ENCODE results near the gene ADAM10.

Gene ADAM10

DNA sequence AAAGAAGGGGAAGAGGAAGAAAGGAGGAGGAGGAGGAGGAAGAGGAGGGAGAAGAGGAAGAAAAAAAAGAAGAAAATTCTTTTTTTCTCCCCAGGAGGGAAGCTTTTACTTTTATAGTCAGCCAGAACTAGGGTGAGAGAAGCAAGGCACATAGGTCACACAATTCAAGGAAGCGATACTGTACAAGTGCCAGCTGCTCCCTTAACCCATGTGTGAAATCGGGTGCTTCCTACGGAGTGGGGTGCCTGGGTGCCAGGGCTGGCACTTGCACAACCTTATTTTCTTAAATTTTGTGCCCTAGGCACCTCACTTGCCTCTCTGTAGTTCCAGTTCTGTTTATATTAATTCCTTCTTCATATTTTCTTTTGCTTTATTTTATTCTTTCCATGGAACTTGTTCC lies 167.3 kb downstream of the ADAM10 start:
- Histone ChIP-seq H3K9ac (ENCODE audit: low read length) (no peak overlapping the region), H3K4me2 (ENCODE audit: low read length) (no peak overlapping the region), H3K36me3 (ENCODE audit: control insufficient read depth in 1 of 2, insufficient read depth in 2 of 2, low read length in 2 of 2) (no peaks in the 10 kb centered on the region), H2BK5ac (ENCODE audit: low read depth, low read length, poor library complexity) (no peak overlapping the region), H4K91ac (ENCODE audit: low read depth, low read length) (no peak overlapping the region), H3K4ac (ENCODE audit: low read depth, low read length) (no peak overlapping the region), H3K14ac (ENCODE audit: low read length) (no peak overlapping the region), H3K27ac (ENCODE audit: low read depth, low read length) (no peak overlapping the region), H2BK12ac (ENCODE audit: low read length) (no peak overlapping the region), H3K9me3 (ENCODE audit: insufficient read depth, low read depth, low read length) (no peaks in the 10 kb centered on the region), H2AK5ac (ENCODE audit: low read length) (no peak overlapping the region), H4K8ac (ENCODE audit: low read depth, low read length) (no peak overlapping the region), H3K18ac (ENCODE audit: low read length) (no peak overlapping the region), H3K4me3 (ENCODE audit: low read depth, low read length) (no peak overlapping the region), H3K23ac (ENCODE audit: low read length) (no peak overlapping the region), H2BK120ac (ENCODE audit: insufficient read depth, low read length, poor library complexity) (no peak overlapping the region), H3K79me1 (ENCODE audit: low read length) (no peaks in the 10 kb centered on the region), H2AFZ (ENCODE audit: insufficient read depth, low read length, poor library complexity) (no peak overlapping the region), H3K4me1 (ENCODE audit: control insufficient read depth in 1 of 2, insufficient read depth in 2 of 2, low read length in 2 of 2) (peaks cover 0 to 2% of the 10 kb centered on the region in 2 experiments), H4K12ac (ENCODE audit: low read depth, low read length) (no peak overlapping the region), H3K79me2 (ENCODE audit: control insufficient read depth, insufficient read depth, low read length, poor library complexity) (no peaks in the 10 kb centered on the region), H3K27me3 (ENCODE audit: insufficient read depth, low read length) (no peaks in the 10 kb centered on the region)
- no CpG with 5 or more reads among the region's 3 CpGs for WGBS (ENCODE audit: extremely low coverage, insufficient coverage, insufficient read length)
- DNase-seq = no peak

DNA sequence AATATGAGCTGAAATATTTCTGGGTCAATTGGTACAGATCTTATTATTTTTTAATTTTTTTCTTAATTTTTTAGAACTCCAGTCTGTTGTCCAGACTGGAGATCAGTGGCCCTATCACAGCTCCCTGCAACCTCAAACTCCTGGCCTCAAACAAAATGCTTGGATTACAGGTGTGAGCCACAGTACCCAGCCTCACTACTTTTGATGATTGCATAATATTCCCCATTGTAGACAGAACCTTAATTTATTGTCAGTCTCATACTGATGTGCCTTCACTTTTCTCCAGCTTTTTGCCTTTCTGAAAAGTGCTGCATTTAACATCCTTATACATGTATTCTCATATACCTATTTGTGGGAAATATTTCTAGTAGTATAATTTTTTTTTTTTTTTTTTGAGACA lies 172.8 kb downstream of the ADAM10 start:
- Histone ChIP-seq H4K8ac (ENCODE audit: low read depth, low read length) (no peak overlapping the region), H3K79me2 (ENCODE audit: control insufficient read depth, insufficient read depth, low read length, poor library complexity) (no peaks in the 10 kb centered on the region), H3K4ac (ENCODE audit: low read depth, low read length) (no peak overlapping the region), H2BK5ac (ENCODE audit: low read depth, low read length, poor library complexity) (no peak overlapping the region), H3K14ac (ENCODE audit: low read length) (no peak overlapping the region), H3K18ac (ENCODE audit: low read length) (no peak overlapping the region), H3K23ac (ENCODE audit: low read length) (no peak overlapping the region), H3K36me3 (ENCODE audit: control insufficient read depth in 1 of 2, insufficient read depth in 2 of 2, low read length in 2 of 2) (no peaks in the 10 kb centered on the region), H4K12ac (ENCODE audit: low read depth, low read length) (no peak overlapping the region), H3K9me3 (ENCODE audit: insufficient read depth, low read depth, low read length) (no peaks in the 10 kb centered on the region), H2BK120ac (ENCODE audit: insufficient read depth, low read length, poor library complexity) (no peak overlapping the region), H2BK12ac (ENCODE audit: low read length) (no peak overlapping the region), H2AFZ (ENCODE audit: insufficient read depth, low read length, poor library complexity) (no peak overlapping the region), H3K9ac (ENCODE audit: low read length) (no peak overlapping the region), H2AK5ac (ENCODE audit: low read length) (no peak overlapping the region), H3K4me3 (ENCODE audit: low read depth, low read length) (no peak overlapping the region), H4K91ac (ENCODE audit: low read depth, low read length) (no peak overlapping the region), H3K27me3 (ENCODE audit: insufficient read depth, low read length) (no peaks in the 10 kb centered on the region), H3K27ac (ENCODE audit: low read depth, low read length) (no peak overlapping the region), H3K4me1 (ENCODE audit: control insufficient read depth in 1 of 2, insufficient read depth in 2 of 2, low read length in 2 of 2) (no peaks in the 10 kb centered on the region), H3K79me1 (ENCODE audit: low read length) (no peaks in the 10 kb centered on the region), H3K4me2 (ENCODE audit: low read length) (no peak overlapping the region)
- no peak for DNase-seq

DNA sequence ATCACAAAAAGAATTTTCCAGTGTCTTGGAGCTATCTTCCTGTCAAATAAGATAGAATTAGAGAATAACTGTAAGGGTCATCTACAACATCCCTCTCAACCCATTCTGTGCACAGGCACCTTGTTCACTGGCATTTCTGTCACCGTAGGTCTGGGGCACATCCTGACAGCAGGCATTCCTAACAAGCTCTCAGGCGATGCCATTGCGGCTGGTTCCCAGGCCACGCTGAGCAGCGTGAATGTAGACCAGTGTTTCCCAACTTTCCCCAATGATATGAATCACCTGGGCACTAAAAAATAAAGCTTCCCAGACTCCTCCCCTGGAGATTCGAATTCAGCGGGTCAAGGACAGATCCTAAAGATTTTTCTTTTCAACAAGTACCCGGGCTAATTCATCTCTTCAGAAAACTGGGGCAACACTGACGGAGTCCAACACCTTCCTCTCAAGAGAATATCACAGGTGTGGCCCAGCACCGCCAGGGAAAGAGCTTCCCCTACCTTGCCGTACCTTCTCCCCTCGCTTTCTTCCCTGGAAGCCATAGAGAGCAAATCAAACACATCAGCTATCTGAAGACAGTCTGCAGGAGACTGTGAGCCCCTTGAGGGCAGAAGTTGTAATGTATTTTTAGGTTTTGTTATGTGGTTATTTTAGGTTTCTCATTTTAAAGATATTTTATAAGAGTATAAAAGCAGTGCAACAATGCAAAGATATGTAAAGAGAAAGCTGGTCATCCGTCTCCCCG lies 174.3 kb downstream of the ADAM10 start:
- Histone ChIP-seq H4K91ac (ENCODE audit: low read depth, low read length) (no peak overlapping the region), H3K14ac (ENCODE audit: low read length) (no peak overlapping the region), H3K4me3 (ENCODE audit: low read depth, low read length) (no peak overlapping the region), H3K36me3 (ENCODE audit: control insufficient read depth in 1 of 2, insufficient read depth in 2 of 2, low read length in 2 of 2) (no peaks in the 10 kb centered on the region), H4K8ac (ENCODE audit: low read depth, low read length) (no peak overlapping the region), H3K79me2 (ENCODE audit: control insufficient read depth, insufficient read depth, low read length, poor library complexity) (no peaks in the 10 kb centered on the region), H3K79me1 (ENCODE audit: low read length) (no peaks in the 10 kb centered on the region), H2AK5ac (ENCODE audit: low read length) (no peak overlapping the region), H3K4ac (ENCODE audit: low read depth, low read length) (no peak overlapping the region), H3K9me3 (ENCODE audit: insufficient read depth, low read depth, low read length) (no peaks in the 10 kb centered on the region), H3K9ac (ENCODE audit: low read length) (no peak overlapping the region), H3K18ac (ENCODE audit: low read length) (no peak overlapping the region), H3K23ac (ENCODE audit: low read length) (no peak overlapping the region), H2BK120ac (ENCODE audit: insufficient read depth, low read length, poor library complexity) (no peak overlapping the region), H3K4me1 (ENCODE audit: control insufficient read depth in 1 of 2, insufficient read depth in 2 of 2, low read length in 2 of 2) (no peaks in the 10 kb centered on the region), H3K4me2 (ENCODE audit: low read length) (no peak overlapping the region), H2BK12ac (ENCODE audit: low read length) (no peak overlapping the region), H3K27ac (ENCODE audit: low read depth, low read length) (no peak overlapping the region), H3K27me3 (ENCODE audit: insufficient read depth, low read length) (no peaks in the 10 kb centered on the region), H2AFZ (ENCODE audit: insufficient read depth, low read length, poor library complexity) (no peak overlapping the region), H2BK5ac (ENCODE audit: low read depth, low read length, poor library complexity) (no peak overlapping the region), H4K12ac (ENCODE audit: low read depth, low read length) (no peak overlapping the region)
- WGBS (ENCODE audit: extremely low coverage, insufficient coverage, insufficient read length) = no CpG with 5 or more reads among the region's 14 CpGs
- peak; percentile 73 to 79 for DNase-seq

DNA sequence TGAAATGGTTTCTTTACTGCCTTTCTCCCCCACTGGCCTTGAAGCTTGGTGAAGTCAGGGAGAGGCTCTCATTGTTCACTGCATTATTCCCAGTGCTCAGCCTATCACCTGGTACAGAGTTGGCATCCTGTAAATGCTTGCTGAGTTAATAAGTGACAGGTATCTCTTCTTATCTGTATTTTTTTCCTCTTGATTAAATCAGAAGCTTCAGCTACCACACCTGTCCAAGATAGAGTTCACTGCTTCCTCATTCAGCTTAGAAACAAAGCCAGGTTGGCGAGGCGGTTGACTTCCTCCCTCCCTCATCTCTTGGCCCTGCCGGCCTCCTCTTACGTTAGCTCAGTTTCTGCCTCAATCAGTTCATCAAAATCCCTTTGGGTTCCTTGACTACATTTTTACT lies 174.9 kb downstream of the ADAM10 start:
- H3K36me3 ChIP-seq (ENCODE audit: control insufficient read depth in 1 of 2, insufficient read depth in 2 of 2, low read length in 2 of 2) = no peaks in the 10 kb centered on the region
- no peak overlapping the region for H3K4me3 ChIP-seq (ENCODE audit: low read depth, low read length)
- no peak overlapping the region for H3K23ac ChIP-seq (ENCODE audit: low read length)
- no peak overlapping the region for H3K18ac ChIP-seq (ENCODE audit: low read length)
- no peak overlapping the region for H3K14ac ChIP-seq (ENCODE audit: low read length)
- H2BK12ac ChIP-seq (ENCODE audit: low read length) = no peak overlapping the region
- no peaks in the 10 kb centered on the region for H3K9me3 ChIP-seq (ENCODE audit: insufficient read depth, low read depth, low read length)
- no peak overlapping the region for H3K4ac ChIP-seq (ENCODE audit: low read depth, low read length)
- no peak overlapping the region for H2BK5ac ChIP-seq (ENCODE audit: low read depth, low read length, poor library complexity)
- H2BK120ac ChIP-seq (ENCODE audit: insufficient read depth, low read length, poor library complexity) = no peak overlapping the region
- DNase-seq = peak; percentile 78 to 88
- WGBS (ENCODE audit: extremely low coverage, insufficient coverage, insufficient read length) = no CpG with 5 or more reads among the region's 4 CpGs
- H4K12ac ChIP-seq (ENCODE audit: low read depth, low read length) = no peak overlapping the region
- no peaks in the 10 kb centered on the region for H3K4me1 ChIP-seq (ENCODE audit: control insufficient read depth in 1 of 2, insufficient read depth in 2 of 2, low read length in 2 of 2)
- no peaks in the 10 kb centered on the region for H3K79me1 ChIP-seq (ENCODE audit: low read length)
- H2AK5ac ChIP-seq (ENCODE audit: low read length) = no peak overlapping the region
- H3K79me2 ChIP-seq (ENCODE audit: control insufficient read depth, insufficient read depth, low read length, poor library complexity) = no peaks in the 10 kb centered on the region
- H3K9ac ChIP-seq (ENCODE audit: low read length) = no peak overlapping the region
- no peaks in the 10 kb centered on the region for H3K27me3 ChIP-seq (ENCODE audit: insufficient read depth, low read length)
- no peak overlapping the region for H4K91ac ChIP-seq (ENCODE audit: low read depth, low read length)
- H3K27ac ChIP-seq (ENCODE audit: low read depth, low read length) = no peak overlapping the region
- H2AFZ ChIP-seq (ENCODE audit: insufficient read depth, low read length, poor library complexity) = no peak overlapping the region
- H4K8ac ChIP-seq (ENCODE audit: low read depth, low read length) = no peak overlapping the region
- H3K4me2 ChIP-seq (ENCODE audit: low read length) = no peak overlapping the region

Measured in trophoblast cell (in vitro differentiated cells and primary cell).